WTC11 (cell line): ENCODE measurements around the gene PUSL1. TPM values are rescaled to one million over a fixed set of nuclear protein-coding genes. Genes with fewer than 3 reads are reported as not detected.

Experiments
- ATAC-seq: fragments of 200-7000 bp; cut with Tn5 transposase; 2 replicates; pipeline ENCODE4 v1.10.0; 2021; ENCODE audit warnings: mild to moderate bottlenecking, moderate library complexity
- CTCF ChIA-PET: fragments of 300-600 bp; sonication (Branson Sonifier 250); formaldehyde crosslinking; loops from one replicate; lab custom pipeline; 2021; ENCODE audit warnings: antibody characterized with exemption; lab: Charles Lee
- POLR2A ChIA-PET: fragments of 350-600 bp; sonication (Branson Sonifier 250); formaldehyde crosslinking; loops from one replicate; lab custom pipeline; 2021; ENCODE audit warnings: antibody characterized with exemption; lab: Charles Lee
- DNase-seq: peaks from one replicate; pipeline ENCODE4 v3.0.0; 2021; ENCODE audit warnings: low spot score
- H3K27ac Mint-ChIP-seq: 2 replicates; pipeline ENCODE4 v1.8.0; 2021; ENCODE audit warnings: mixed read lengths
- H3K27me3 Mint-ChIP-seq: 2 replicates; pipeline ENCODE4 v1.8.0; 2021; ENCODE audit warnings: low read depth, mild to moderate bottlenecking, moderate library complexity, mixed read lengths
- H3K36me3 Mint-ChIP-seq: 2 replicates; pipeline ENCODE4 v1.8.0; 2021; ENCODE audit warnings: mixed read lengths
- H3K4me1 Mint-ChIP-seq: 2 replicates; pipeline ENCODE4 v1.8.0; 2022; ENCODE audit warnings: mixed read lengths
- H3K4me3 Mint-ChIP-seq: 2 replicates; pipeline ENCODE4 v1.8.0; 2021; ENCODE audit warnings: mild to moderate bottlenecking, moderate library complexity, mixed read lengths
- H3K9me3 Mint-ChIP-seq: 2 replicates; pipeline ENCODE4 v1.8.0; 2021; ENCODE audit warnings: mixed read lengths
- CBFB ChIP-seq: sonication (generic); formaldehyde crosslinking; IDR thresholded peaks from 2 replicates; pipeline ENCODE4 v1.8.1; 2022; ENCODE audit warnings: mild to moderate bottlenecking, low read depth, missing genetic modification reagents
- ESRRA ChIP-seq: sonication (generic); formaldehyde crosslinking; IDR thresholded peaks from 2 replicates; pipeline ENCODE4 v1.8.1; 2022; ENCODE audit warnings: mild to moderate bottlenecking, missing genetic modification reagents, borderline replicate concordance
- FOXP1 ChIP-seq: sonication (generic); formaldehyde crosslinking; IDR thresholded peaks from 2 replicates; pipeline ENCODE4 v1.8.0; 2022; ENCODE audit warnings: missing genetic modification reagents, mild to moderate bottlenecking, moderate library complexity, borderline replicate concordance
- JUN ChIP-seq: sonication (generic); formaldehyde crosslinking; IDR thresholded peaks from 2 replicates; pipeline ENCODE4 v1.8.0; 2023; ENCODE audit warnings: mild to moderate bottlenecking, missing genetic modification reagents
- NFATC4 ChIP-seq: fragments of 250-450 bp; sonication (Bioruptor Pico); IDR thresholded peaks from 2 replicates; pipeline ENCODE4 v1.9.0; 2021; ENCODE audit warnings: mild to moderate bottlenecking
- NR3C1 ChIP-seq: sonication (generic); formaldehyde crosslinking; conservative IDR thresholded peaks from 2 replicates; pipeline ENCODE4 v1.8.1; 2023; ENCODE audit warnings: low read depth, mild to moderate bottlenecking, missing genetic modification reagents
- SOX15 ChIP-seq: fragments of 250-450 bp; sonication (Bioruptor Pico); IDR thresholded peaks from 2 replicates; pipeline ENCODE4 v1.9.0; 2021; ENCODE audit warnings: mild to moderate bottlenecking
- SP1 ChIP-seq: sonication (generic); formaldehyde crosslinking; conservative IDR thresholded peaks from 2 replicates; pipeline ENCODE4 v1.8.1; 2022; ENCODE audit warnings: missing genetic modification reagents
- TCF7 ChIP-seq: sonication (generic); formaldehyde crosslinking; IDR thresholded peaks from 2 replicates; pipeline ENCODE4 v1.8.0; 2022; ENCODE audit warnings: mild to moderate bottlenecking, low read depth, missing genetic modification reagents, moderate library complexity
- ZNF317 ChIP-seq: sonication (generic); formaldehyde crosslinking; IDR thresholded peaks from 2 replicates; pipeline ENCODE4 v1.8.1; 2023; ENCODE audit warnings: low read depth, mild to moderate bottlenecking, moderate library complexity, missing genetic modification reagents, borderline replicate concordance
- total RNA-seq: library from RNA; stranded (reverse); gene quantifications from 3 replicates; pipeline ENCODE4 v1.2.3, GENCODE V29; 2021
- TF ChIP-seq, protein P1 (sequence below): sonication (generic); formaldehyde crosslinking; conservative IDR thresholded peaks from 2 replicates; pipeline ENCODE4 v1.8.1; 2023; ENCODE audit warnings: mild to moderate bottlenecking, low read depth, missing genetic modification reagents, moderate library complexity
- TF ChIP-seq, protein P2 (sequence below): sonication (generic); formaldehyde crosslinking; IDR thresholded peaks from 2 replicates; pipeline ENCODE4 v1.8.0; 2022; ENCODE audit warnings: missing genetic modification reagents
- TF ChIP-seq, protein P3 (sequence below): fragments of 200-600 bp; IDR thresholded peaks from 2 replicates; pipeline ENCODE4 v1.8.0; 2022; ENCODE audit warnings: antibody characterized with exemption
- TF ChIP-seq, protein P4 (sequence below): sonication (generic); formaldehyde crosslinking; IDR thresholded peaks from 2 replicates; pipeline ENCODE4 v1.8.1; 2023; ENCODE audit warnings: mild to moderate bottlenecking, missing genetic modification reagents, borderline replicate concordance
- TF ChIP-seq, protein P5 (sequence below): sonication (generic); formaldehyde crosslinking; IDR thresholded peaks from 2 replicates; pipeline ENCODE4 v1.8.1; 2022; ENCODE audit warnings: mild to moderate bottlenecking, moderate library complexity, missing genetic modification reagents
- TF ChIP-seq, protein P6 (sequence below): fragments of 250-450 bp; sonication (Bioruptor Pico); IDR thresholded peaks from 2 replicates; pipeline ENCODE4 v1.9.0; 2021; ENCODE audit warnings: mild to moderate bottlenecking

PUSL1 gene
- total RNA-seq, 1 experiment from 2014 or later, result 51.5 TPM

DNA sequence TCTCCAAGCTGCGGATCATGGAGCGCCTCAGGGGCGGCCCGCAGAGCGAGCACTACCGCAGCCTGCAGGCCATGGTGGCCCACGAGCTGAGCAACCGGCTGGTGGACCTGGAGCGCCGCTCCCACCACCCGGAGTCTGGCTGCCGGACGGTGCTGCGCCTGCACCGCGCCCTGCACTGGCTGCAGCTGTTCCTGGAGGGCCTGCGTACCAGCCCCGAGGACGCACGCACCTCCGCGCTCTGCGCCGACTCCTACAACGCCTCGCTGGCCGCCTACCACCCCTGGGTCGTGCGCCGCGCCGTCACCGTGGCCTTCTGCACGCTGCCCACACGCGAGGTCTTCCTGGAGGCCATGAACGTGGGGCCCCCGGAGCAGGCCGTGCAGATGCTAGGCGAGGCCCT is 18.9 kb downstream of the PUSL1 start (continued):
- TF ChIP-seq, protein P1, sequence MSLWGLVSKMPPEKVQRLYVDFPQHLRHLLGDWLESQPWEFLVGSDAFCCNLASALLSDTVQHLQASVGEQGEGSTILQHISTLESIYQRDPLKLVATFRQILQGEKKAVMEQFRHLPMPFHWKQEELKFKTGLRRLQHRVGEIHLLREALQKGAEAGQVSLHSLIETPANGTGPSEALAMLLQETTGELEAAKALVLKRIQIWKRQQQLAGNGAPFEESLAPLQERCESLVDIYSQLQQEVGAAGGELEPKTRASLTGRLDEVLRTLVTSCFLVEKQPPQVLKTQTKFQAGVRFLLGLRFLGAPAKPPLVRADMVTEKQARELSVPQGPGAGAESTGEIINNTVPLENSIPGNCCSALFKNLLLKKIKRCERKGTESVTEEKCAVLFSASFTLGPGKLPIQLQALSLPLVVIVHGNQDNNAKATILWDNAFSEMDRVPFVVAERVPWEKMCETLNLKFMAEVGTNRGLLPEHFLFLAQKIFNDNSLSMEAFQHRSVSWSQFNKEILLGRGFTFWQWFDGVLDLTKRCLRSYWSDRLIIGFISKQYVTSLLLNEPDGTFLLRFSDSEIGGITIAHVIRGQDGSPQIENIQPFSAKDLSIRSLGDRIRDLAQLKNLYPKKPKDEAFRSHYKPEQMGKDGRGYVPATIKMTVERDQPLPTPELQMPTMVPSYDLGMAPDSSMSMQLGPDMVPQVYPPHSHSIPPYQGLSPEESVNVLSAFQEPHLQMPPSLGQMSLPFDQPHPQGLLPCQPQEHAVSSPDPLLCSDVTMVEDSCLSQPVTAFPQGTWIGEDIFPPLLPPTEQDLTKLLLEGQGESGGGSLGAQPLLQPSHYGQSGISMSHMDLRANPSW (CRISPR knock-in tag), result no peak
- TF ChIP-seq ESRRA (CRISPR knock-in tag), result no peak
- TF ChIP-seq SP1 (CRISPR knock-in tag), result no peak
- TF ChIP-seq, protein P2, sequence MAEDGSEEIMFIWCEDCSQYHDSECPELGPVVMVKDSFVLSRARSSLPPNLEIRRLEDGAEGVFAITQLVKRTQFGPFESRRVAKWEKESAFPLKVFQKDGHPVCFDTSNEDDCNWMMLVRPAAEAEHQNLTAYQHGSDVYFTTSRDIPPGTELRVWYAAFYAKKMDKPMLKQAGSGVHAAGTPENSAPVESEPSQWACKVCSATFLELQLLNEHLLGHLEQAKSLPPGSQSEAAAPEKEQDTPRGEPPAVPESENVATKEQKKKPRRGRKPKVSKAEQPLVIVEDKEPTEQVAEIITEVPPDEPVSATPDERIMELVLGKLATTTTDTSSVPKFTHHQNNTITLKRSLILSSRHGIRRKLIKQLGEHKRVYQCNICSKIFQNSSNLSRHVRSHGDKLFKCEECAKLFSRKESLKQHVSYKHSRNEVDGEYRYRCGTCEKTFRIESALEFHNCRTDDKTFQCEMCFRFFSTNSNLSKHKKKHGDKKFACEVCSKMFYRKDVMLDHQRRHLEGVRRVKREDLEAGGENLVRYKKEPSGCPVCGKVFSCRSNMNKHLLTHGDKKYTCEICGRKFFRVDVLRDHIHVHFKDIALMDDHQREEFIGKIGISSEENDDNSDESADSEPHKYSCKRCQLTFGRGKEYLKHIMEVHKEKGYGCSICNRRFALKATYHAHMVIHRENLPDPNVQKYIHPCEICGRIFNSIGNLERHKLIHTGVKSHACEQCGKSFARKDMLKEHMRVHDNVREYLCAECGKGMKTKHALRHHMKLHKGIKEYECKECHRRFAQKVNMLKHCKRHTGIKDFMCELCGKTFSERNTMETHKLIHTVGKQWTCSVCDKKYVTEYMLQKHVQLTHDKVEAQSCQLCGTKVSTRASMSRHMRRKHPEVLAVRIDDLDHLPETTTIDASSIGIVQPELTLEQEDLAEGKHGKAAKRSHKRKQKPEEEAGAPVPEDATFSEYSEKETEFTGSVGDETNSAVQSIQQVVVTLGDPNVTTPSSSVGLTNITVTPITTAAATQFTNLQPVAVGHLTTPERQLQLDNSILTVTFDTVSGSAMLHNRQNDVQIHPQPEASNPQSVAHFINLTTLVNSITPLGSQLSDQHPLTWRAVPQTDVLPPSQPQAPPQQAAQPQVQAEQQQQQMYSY (CRISPR knock-in tag), result no peak

DNA sequence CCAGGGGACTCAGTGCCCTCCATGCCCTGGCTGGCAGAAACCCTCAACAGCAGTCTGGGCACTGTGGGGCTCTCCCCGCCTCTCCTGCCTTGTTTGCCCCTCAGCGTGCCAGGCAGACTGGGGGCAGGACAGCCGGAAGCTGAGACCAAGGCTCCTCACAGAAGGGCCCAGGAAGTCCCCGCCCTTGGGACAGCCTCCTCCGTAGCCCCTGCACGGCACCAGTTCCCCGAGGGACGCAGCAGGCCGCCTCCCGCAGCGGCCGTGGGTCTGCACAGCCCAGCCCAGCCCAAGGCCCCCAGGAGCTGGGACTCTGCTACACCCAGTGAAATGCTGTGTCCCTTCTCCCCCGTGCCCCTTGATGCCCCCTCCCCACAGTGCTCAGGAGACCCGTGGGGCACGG is 19.9 kb downstream of the PUSL1 start:
- CTCF ChIA-PET, result no interaction called here
- TF ChIP-seq CBFB (no peak), TCF7 (CRISPR knock-in tag) (no peak), NFATC4 (no peak), FOXP1 (CRISPR knock-in tag) (no peak), NR3C1 (no peak), SP1 (CRISPR knock-in tag) (no peak), JUN (CRISPR knock-in tag) (no peak), ESRRA (CRISPR knock-in tag) (no peak), SOX15 (CRISPR knock-in tag) (no peak), ZNF317 (CRISPR knock-in tag) (no peak)
- TF ChIP-seq, protein P3, sequence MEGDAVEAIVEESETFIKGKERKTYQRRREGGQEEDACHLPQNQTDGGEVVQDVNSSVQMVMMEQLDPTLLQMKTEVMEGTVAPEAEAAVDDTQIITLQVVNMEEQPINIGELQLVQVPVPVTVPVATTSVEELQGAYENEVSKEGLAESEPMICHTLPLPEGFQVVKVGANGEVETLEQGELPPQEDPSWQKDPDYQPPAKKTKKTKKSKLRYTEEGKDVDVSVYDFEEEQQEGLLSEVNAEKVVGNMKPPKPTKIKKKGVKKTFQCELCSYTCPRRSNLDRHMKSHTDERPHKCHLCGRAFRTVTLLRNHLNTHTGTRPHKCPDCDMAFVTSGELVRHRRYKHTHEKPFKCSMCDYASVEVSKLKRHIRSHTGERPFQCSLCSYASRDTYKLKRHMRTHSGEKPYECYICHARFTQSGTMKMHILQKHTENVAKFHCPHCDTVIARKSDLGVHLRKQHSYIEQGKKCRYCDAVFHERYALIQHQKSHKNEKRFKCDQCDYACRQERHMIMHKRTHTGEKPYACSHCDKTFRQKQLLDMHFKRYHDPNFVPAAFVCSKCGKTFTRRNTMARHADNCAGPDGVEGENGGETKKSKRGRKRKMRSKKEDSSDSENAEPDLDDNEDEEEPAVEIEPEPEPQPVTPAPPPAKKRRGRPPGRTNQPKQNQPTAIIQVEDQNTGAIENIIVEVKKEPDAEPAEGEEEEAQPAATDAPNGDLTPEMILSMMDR, result no peak
- TF ChIP-seq, protein P4, sequence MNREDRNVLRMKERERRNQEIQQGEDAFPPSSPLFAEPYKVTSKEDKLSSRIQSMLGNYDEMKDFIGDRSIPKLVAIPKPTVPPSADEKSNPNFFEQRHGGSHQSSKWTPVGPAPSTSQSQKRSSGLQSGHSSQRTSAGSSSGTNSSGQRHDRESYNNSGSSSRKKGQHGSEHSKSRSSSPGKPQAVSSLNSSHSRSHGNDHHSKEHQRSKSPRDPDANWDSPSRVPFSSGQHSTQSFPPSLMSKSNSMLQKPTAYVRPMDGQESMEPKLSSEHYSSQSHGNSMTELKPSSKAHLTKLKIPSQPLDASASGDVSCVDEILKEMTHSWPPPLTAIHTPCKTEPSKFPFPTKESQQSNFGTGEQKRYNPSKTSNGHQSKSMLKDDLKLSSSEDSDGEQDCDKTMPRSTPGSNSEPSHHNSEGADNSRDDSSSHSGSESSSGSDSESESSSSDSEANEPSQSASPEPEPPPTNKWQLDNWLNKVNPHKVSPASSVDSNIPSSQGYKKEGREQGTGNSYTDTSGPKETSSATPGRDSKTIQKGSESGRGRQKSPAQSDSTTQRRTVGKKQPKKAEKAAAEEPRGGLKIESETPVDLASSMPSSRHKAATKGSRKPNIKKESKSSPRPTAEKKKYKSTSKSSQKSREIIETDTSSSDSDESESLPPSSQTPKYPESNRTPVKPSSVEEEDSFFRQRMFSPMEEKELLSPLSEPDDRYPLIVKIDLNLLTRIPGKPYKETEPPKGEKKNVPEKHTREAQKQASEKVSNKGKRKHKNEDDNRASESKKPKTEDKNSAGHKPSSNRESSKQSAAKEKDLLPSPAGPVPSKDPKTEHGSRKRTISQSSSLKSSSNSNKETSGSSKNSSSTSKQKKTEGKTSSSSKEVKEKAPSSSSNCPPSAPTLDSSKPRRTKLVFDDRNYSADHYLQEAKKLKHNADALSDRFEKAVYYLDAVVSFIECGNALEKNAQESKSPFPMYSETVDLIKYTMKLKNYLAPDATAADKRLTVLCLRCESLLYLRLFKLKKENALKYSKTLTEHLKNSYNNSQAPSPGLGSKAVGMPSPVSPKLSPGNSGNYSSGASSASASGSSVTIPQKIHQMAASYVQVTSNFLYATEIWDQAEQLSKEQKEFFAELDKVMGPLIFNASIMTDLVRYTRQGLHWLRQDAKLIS (CRISPR knock-in tag), result no peak
- TF ChIP-seq, protein P5, sequence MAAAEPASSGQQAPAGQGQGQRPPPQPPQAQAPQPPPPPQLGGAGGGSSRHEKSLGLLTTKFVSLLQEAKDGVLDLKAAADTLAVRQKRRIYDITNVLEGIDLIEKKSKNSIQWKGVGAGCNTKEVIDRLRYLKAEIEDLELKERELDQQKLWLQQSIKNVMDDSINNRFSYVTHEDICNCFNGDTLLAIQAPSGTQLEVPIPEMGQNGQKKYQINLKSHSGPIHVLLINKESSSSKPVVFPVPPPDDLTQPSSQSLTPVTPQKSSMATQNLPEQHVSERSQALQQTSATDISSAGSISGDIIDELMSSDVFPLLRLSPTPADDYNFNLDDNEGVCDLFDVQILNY (CRISPR knock-in tag), result no peak
- TF ChIP-seq, protein P6, sequence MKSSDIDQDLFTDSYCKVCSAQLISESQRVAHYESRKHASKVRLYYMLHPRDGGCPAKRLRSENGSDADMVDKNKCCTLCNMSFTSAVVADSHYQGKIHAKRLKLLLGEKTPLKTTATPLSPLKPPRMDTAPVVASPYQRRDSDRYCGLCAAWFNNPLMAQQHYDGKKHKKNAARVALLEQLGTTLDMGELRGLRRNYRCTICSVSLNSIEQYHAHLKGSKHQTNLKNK, result no peak
- TF ChIP-seq, all 79 proteins: peak for 0
- POLR2A ChIA-PET, result no interaction called here

More for the DNA sequence above, 19.9 kb downstream of the PUSL1 start:
- ATAC-seq (no peak), DNase-seq (no peak)
- H3K4me1 Mint-ChIP-seq, result peaks cover 4% of the 10 kb centered on the region
- H3K27ac Mint-ChIP-seq, result no peak overlapping the region
- peaks cover 4% of the 10 kb centered on the region for H3K9me3 Mint-ChIP-seq
- H3K4me3 Mint-ChIP-seq, result no peak overlapping the region
- H3K36me3 Mint-ChIP-seq, result no peaks in the 10 kb centered on the region
- no peaks in the 10 kb centered on the region for H3K27me3 Mint-ChIP-seq
